ENCODE results near the gene ZNF511. TPM values are rescaled to one million over a fixed set of nuclear protein-coding genes. Genes with fewer than 3 reads are reported as not detected.
A peak's percentile ranks its signal among the peaks of the same experiment; 100 is the strongest.

Gene ZNF511
- 10 to 100 TPM; 38.1 to 40.9 TPM for total RNA-seq
- polyA plus RNA-seq (2013, experiment 1 of 2) = 27.3 TPM
- 27.6 TPM for polyA plus RNA-seq (2013, experiment 2 of 2)
- total RNA-seq = 5.1 to 24.5 (median 12.0) reads per million in 172 experiments

GRCh38 chr10:133308421-133309099, at the start of gene ZNF511, which contains the start of gene TUBGCP2:
TSS of gene ZNF511 (plus strand) at chr10:133308914. CDS start at chr10:133308944, 30 bp downstream.
TSS of gene TUBGCP2 (minus strand) at chr10:133308872. CDS start at chr10:133302941, 5,931 bp downstream.
- H3K27me3 ChIP-seq (ENCODE audit: control insufficient read depth in 1 of 2, insufficient read depth in 2 of 2, low read length in 2 of 2) = no peaks in the 10 kb centered on the region
- Mint-ChIP-seq H3K4me3 (peak within 1 kb of the TSS; percentile 99), H3K27me3 (peaks cover 7% of the 10 kb centered on the region), H3K36me3 (ENCODE audit: low read depth) (peaks cover 57% of the 10 kb centered on the region), H3K9me3 (no peaks in the 10 kb centered on the region), H3K4me1 (ENCODE audit: low read depth) (peaks cover 26% of the 10 kb centered on the region), H3K27ac (peak within 1 kb of the TSS; percentile 99)
- ATAC-seq (ENCODE audit: poor library complexity) = peak; percentile 49
- peaks cover 47% of the 10 kb centered on the region for H3K36me3 ChIP-seq (ENCODE audit: insufficient read depth, low read length)
- ChIA-PET POLR2A (interaction anchor here (0.9 to 1.5 kb wide), 8 partner anchors 27 to 81 kb away, joined by 3 to 7 read pairs (median 4); partner anchors contain the start of genes ADAM8 and CALY), CTCF (interaction anchor here (0.8 to 1.9 kb wide), 13 partner anchors 9 to 208 kb away, joined by 3 to 20 read pairs (median 4); partner anchors contain the start of genes ADAM8 and FUOM)
- peak; percentile 81 to 95 (median 86) for DNase-seq
- H3K4me1 ChIP-seq (ENCODE audit: insufficient read depth, low read length) = peaks cover 40% of the 10 kb centered on the region
- TF ChIP-seq CTCF (IDR thresholded peaks at IDR 0.05) = no peak
- peak within 1 kb of the TSS; percentile 78 for H3K4me3 ChIP-seq (ENCODE audit: low read length)
- H3K9me3 ChIP-seq (ENCODE audit: control insufficient read depth in 1 of 2, insufficient read depth in 1 of 2, low read length in 2 of 2) = peaks cover 0 to 9% of the 10 kb centered on the region in 2 experiments
- intact Hi-C loops (cut with DNase I, micrococcal nuclease) = loop anchor here (1.0 to 5.0 kb wide), 4 partner anchors 47 to 64 kb away; partner anchors contain the start of genes ECHS1 (in 2 of the 2) and FUOM (in 1 of the 2)
- peak within 1 kb of the TSS; percentile 96 to 99 for H3K27ac ChIP-seq (ENCODE audit: low read depth in 1 of 2, low read length in 2 of 2)

GRCh38 chr10:133259602-133259989, 49.1 kb upstream of the ZNF511 start:
- intact Hi-C loops (cut with DNase I, micrococcal nuclease) = loop anchor here in 1 of 2 experiments (1.0 to 5.0 kb wide), 2 partner anchors 16 to 48 kb away; partner anchors contain the start of genes TUBGCP2 and ZNF511
- Histone ChIP-seq H3K9me3 (ENCODE audit: control insufficient read depth in 1 of 2, insufficient read depth in 1 of 2, low read length in 2 of 2) (no peaks in the 10 kb centered on the region), H3K4me1 (ENCODE audit: insufficient read depth, low read length) (peaks cover 75% of the 10 kb centered on the region), H3K27me3 (ENCODE audit: control insufficient read depth in 1 of 2, insufficient read depth in 2 of 2, low read length in 2 of 2) (no peaks in the 10 kb centered on the region), H3K27ac (ENCODE audit: low read depth in 1 of 2, low read length in 2 of 2) (peak overlapping the region; percentile 48 to 87), H3K4me3 (ENCODE audit: low read length) (no peak overlapping the region), H3K36me3 (ENCODE audit: insufficient read depth, low read length) (peaks cover 7% of the 10 kb centered on the region)
- peak overlapping the region; percentile 99 for H3K27ac Mint-ChIP-seq
- DNase-seq (no peak), ATAC-seq (ENCODE audit: poor library complexity) (no peak)
- ChIA-PET CTCF (interaction anchor here (1.4 to 2.8 kb wide), 3 partner anchors 16 to 70 kb away, joined by 4 to 20 read pairs (median 6); no protein-coding TSS in a partner anchor), POLR2A (interaction anchor here (0.8 to 2.7 kb wide), 3 partner anchors 9 to 19 kb away, joined by 3 to 20 read pairs (median 11); no protein-coding TSS in a partner anchor)
- H3K4me1 Mint-ChIP-seq (ENCODE audit: low read depth) = peaks cover 68% of the 10 kb centered on the region
- no peaks in the 10 kb centered on the region for H3K9me3 Mint-ChIP-seq
- H3K27me3 Mint-ChIP-seq = peaks cover 5% of the 10 kb centered on the region
- H3K36me3 Mint-ChIP-seq (ENCODE audit: low read depth) = peaks cover 12% of the 10 kb centered on the region
- no peak for TF ChIP-seq CTCF (IDR thresholded peaks at IDR 0.05)
- H3K4me3 Mint-ChIP-seq = peak overlapping the region; percentile 86

GRCh38 chr10:133260895-133261725, 47.6 kb upstream of the ZNF511 start:
- Mint-ChIP-seq H3K36me3 (ENCODE audit: low read depth) (peaks cover 19% of the 10 kb centered on the region), H3K27ac (peak overlapping the region; percentile 99), H3K4me3 (peak overlapping the region; percentile 86), H3K9me3 (no peaks in the 10 kb centered on the region), H3K4me1 (ENCODE audit: low read depth) (peaks cover 81% of the 10 kb centered on the region), H3K27me3 (peaks cover 5% of the 10 kb centered on the region)
- ATAC-seq (ENCODE audit: poor library complexity) = peak; percentile 48
- Histone ChIP-seq H3K4me1 (ENCODE audit: insufficient read depth, low read length) (peaks cover 89% of the 10 kb centered on the region), H3K36me3 (ENCODE audit: insufficient read depth, low read length) (peaks cover 7% of the 10 kb centered on the region), H3K27ac (ENCODE audit: low read depth in 1 of 2, low read length in 2 of 2) (peak overlapping the region; percentile 63 to 71), H3K4me3 (ENCODE audit: low read length) (peak overlapping the region; percentile 55), H3K9me3 (ENCODE audit: control insufficient read depth in 1 of 2, insufficient read depth in 1 of 2, low read length in 2 of 2) (no peaks in the 10 kb centered on the region), H3K27me3 (ENCODE audit: control insufficient read depth in 1 of 2, insufficient read depth in 2 of 2, low read length in 2 of 2) (no peaks in the 10 kb centered on the region)
- ChIA-PET POLR2A (interaction anchor here (1.6 to 1.8 kb wide), 2 partner anchors 14 to 47 kb away, joined by 6 read pairs; no protein-coding TSS in a partner anchor), CTCF (interaction anchor here (1.7 kb wide), 1 partner anchor 14 kb away, joined by 7 read pairs; no protein-coding TSS in a partner anchor)
- peak; percentile 31 to 88 (median 55) for DNase-seq
- TF ChIP-seq CTCF (IDR thresholded peaks at IDR 0.05) = no peak
- intact Hi-C loops (cut with DNase I, micrococcal nuclease) = loop anchor here (1.0 to 10.0 kb wide), 7 partner anchors 15 to 956 kb away; partner anchors contain the start of genes ADAM8 (in 1 of the 2), ECHS1 (in 1 of the 2), INPP5A (in 1 of the 2) and MTG1 (in 1 of the 2)

Measured in CD4-positive, alpha-beta T cell (primary cell).